ENCODE data around the gene GALNS.

- TF ChIP-seq, protein P1, sequence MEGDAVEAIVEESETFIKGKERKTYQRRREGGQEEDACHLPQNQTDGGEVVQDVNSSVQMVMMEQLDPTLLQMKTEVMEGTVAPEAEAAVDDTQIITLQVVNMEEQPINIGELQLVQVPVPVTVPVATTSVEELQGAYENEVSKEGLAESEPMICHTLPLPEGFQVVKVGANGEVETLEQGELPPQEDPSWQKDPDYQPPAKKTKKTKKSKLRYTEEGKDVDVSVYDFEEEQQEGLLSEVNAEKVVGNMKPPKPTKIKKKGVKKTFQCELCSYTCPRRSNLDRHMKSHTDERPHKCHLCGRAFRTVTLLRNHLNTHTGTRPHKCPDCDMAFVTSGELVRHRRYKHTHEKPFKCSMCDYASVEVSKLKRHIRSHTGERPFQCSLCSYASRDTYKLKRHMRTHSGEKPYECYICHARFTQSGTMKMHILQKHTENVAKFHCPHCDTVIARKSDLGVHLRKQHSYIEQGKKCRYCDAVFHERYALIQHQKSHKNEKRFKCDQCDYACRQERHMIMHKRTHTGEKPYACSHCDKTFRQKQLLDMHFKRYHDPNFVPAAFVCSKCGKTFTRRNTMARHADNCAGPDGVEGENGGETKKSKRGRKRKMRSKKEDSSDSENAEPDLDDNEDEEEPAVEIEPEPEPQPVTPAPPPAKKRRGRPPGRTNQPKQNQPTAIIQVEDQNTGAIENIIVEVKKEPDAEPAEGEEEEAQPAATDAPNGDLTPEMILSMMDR (IDR thresholded peaks at IDR 0.05): no peak
- TF ChIP-seq POLR2A (IDR thresholded peaks at IDR 0.05): no peak
These were observed 26.0 kb downstream of the GALNS start for GRCh38 chr16:88830783-88831182.

Measured in adrenal gland (tissue), 5 donors.